GM18951 (cell line): ENCODE results near the gene CACFD1.

Experiments used
- POLR2A ChIP-seq: IDR thresholded peaks from 4 replicates; pipeline ENCODE4 v1.6.1; 2011; ENCODE audit warnings: mild to moderate bottlenecking; ENCODE audit not compliant: insufficient read length, insufficient read depth; ENCODE audit errors: extremely low read depth
- in situ Hi-C: fragments of 300-500 bp; cut with MboI; formaldehyde crosslinking; loops from one replicate; pipeline ENCODE4 v1.12.0; 2022; ENCODE audit warnings: low sequenced_read_pairs, mixed read lengths, inconsistent platforms; ENCODE audit not compliant: unreplicated experiment

The CACFD1 gene

GRCh38 chr9:133499132-133499891, 39.5 kb downstream of the CACFD1 start:
- TF ChIP-seq POLR2A, result no peak
- in situ Hi-C loops, result no loop called here

GRCh38 chr9:133499892-133500270, 40.1 kb downstream of the CACFD1 start:
- no peak for TF ChIP-seq POLR2A
- in situ Hi-C loops, result no loop called here

- no peak for TF ChIP-seq POLR2A
- in situ Hi-C loops, result no loop called here
These were observed 42.3 kb downstream of the CACFD1 start for GRCh38 chr9:133502112-133502511.

GRCh38 chr9:133505186-133505830, 45.5 kb downstream of the CACFD1 start:
- TF ChIP-seq POLR2A, result no peak
- in situ Hi-C loops, result no loop called here

GRCh38 chr9:133505901-133506652, 46.3 kb downstream of the CACFD1 start:
- in situ Hi-C loops, result no loop called here
- TF ChIP-seq POLR2A, result no peak

GRCh38 chr9:133506653-133507038, 46.9 kb downstream of the CACFD1 start:
- in situ Hi-C loops, result no loop called here

GRCh38 chr9:133507246-133507965, 47.6 kb downstream of the CACFD1 start:
- TF ChIP-seq POLR2A, result no peak
- in situ Hi-C loops, result no loop called here

More at GRCh38 chr9:133506653-133507038, 46.9 kb downstream of the CACFD1 start:
- TF ChIP-seq POLR2A, result no peak

GRCh38 chr9:133508046-133508445, 48.3 kb downstream of the CACFD1 start:
- in situ Hi-C loops, result no loop called here
- no peak for TF ChIP-seq POLR2A

- in situ Hi-C loops, result no loop called here
- TF ChIP-seq POLR2A, result no peak
These were observed 49.7 kb downstream of the CACFD1 start for GRCh38 chr9:133509179-133510083.

- TF ChIP-seq POLR2A, result no peak
- in situ Hi-C loops, result no loop called here
These were observed 51.2 kb downstream of the CACFD1 start for GRCh38 chr9:133510926-133511505.

- no peak for TF ChIP-seq POLR2A
- in situ Hi-C loops, result no loop called here
These were observed 51.8 kb downstream of the CACFD1 start for GRCh38 chr9:133511607-133512006.
